Measurements from ENCODE around the gene SNCAIP. TPM values are rescaled to one million over a fixed set of nuclear protein-coding genes. Genes with fewer than 3 reads are reported as not detected.

The SNCAIP gene
- total RNA-seq, 4 donors from 2014 or later = 2.4 to 6.5 (median 4.0) TPM

DNA sequence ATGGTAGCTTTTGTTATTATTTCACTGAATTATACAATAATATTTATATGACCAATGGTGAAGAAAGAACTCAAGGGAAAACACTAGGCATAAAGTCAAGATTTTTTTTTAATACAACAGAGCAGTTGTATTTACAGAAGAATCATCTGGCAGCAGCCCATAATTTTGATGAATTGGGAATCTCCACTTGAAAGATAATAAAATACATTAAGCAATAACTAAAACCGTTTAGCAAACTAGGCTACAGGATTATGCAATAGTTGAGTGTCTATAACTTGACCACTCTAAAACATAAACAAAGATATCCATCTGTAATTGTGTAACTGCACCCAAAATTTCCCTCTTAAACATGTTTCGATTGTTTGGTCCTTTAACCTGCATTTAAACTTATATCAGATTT is 80.8 kb downstream of the SNCAIP start:
- H3K4me3 ChIP-seq = no peak overlapping the region
- no peak for DNase-seq (ENCODE audit: low spot score in 2 of 2)
- peaks cover 4% of the 10 kb centered on the region for H3K4me1 ChIP-seq
- no peaks in the 10 kb centered on the region for H3K9me3 ChIP-seq
- TF ChIP-seq, protein P1, sequence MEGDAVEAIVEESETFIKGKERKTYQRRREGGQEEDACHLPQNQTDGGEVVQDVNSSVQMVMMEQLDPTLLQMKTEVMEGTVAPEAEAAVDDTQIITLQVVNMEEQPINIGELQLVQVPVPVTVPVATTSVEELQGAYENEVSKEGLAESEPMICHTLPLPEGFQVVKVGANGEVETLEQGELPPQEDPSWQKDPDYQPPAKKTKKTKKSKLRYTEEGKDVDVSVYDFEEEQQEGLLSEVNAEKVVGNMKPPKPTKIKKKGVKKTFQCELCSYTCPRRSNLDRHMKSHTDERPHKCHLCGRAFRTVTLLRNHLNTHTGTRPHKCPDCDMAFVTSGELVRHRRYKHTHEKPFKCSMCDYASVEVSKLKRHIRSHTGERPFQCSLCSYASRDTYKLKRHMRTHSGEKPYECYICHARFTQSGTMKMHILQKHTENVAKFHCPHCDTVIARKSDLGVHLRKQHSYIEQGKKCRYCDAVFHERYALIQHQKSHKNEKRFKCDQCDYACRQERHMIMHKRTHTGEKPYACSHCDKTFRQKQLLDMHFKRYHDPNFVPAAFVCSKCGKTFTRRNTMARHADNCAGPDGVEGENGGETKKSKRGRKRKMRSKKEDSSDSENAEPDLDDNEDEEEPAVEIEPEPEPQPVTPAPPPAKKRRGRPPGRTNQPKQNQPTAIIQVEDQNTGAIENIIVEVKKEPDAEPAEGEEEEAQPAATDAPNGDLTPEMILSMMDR (IDR thresholded peaks at IDR 0.05) = no peak
- no peak for TF ChIP-seq EP300 (IDR thresholded peaks at IDR 0.05)
- no peak for TF ChIP-seq POLR2A (IDR thresholded peaks at IDR 0.05)
- no peak for TF ChIP-seq POLR2AphosphoS5 (IDR thresholded peaks at IDR 0.05)
- H3K36me3 ChIP-seq = no peaks in the 10 kb centered on the region
- 53% methylated on average over 2 of the region's 2 CpGs for WGBS
- no peak overlapping the region for H3K27ac ChIP-seq
- H3K27me3 ChIP-seq = no peaks in the 10 kb centered on the region

GRCh38 chr5:122394284-122394930 is 82.4 kb downstream of the SNCAIP start:
- no peak for TF ChIP-seq POLR2A (IDR thresholded peaks at IDR 0.05)
- TF ChIP-seq EP300 (IDR thresholded peaks at IDR 0.05) = no peak
- TF ChIP-seq, protein P1 (IDR thresholded peaks at IDR 0.05) = no peak
- no peak for TF ChIP-seq POLR2AphosphoS5 (IDR thresholded peaks at IDR 0.05)
- no peaks in the 10 kb centered on the region for H3K36me3 ChIP-seq
- no peak overlapping the region for H3K4me3 ChIP-seq
- 86% methylated on average over 6 of the region's 6 CpGs for WGBS
- no peaks in the 10 kb centered on the region for H3K27me3 ChIP-seq
- no peaks in the 10 kb centered on the region for H3K9me3 ChIP-seq
- no peak for DNase-seq (ENCODE audit: low spot score in 2 of 2)
- H3K4me1 ChIP-seq = peaks cover 4% of the 10 kb centered on the region
- no peak overlapping the region for H3K27ac ChIP-seq

DNA sequence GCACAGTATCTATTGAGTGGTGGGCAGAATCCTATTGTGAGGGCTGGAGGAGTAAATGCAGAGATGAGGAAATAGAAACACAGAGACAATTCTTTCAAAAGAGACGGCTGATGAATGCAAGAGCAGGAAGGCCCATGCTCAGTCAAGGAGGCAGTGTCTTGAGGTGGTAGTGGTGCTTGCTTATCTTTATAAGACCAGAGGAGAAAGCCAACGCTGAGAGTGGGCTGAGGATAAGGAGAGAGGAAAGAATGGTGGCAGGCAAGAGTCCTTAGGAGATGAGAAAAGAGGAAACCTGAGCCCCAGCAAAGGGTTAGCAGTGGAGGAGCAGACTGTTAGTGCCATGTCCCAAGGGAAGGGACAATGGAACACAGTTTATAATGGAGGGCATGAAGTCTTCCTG is 86.0 kb downstream of the SNCAIP start:
- no peaks in the 10 kb centered on the region for H3K27me3 ChIP-seq
- H3K4me1 ChIP-seq = peaks cover 7% of the 10 kb centered on the region
- DNase-seq (ENCODE audit: low spot score in 2 of 2) = no peak
- H3K36me3 ChIP-seq = no peaks in the 10 kb centered on the region
- no peak overlapping the region for H3K4me3 ChIP-seq
- no peak overlapping the region for H3K27ac ChIP-seq
- H3K9me3 ChIP-seq = no peaks in the 10 kb centered on the region
- no peak for TF ChIP-seq EP300 (IDR thresholded peaks at IDR 0.05)
- TF ChIP-seq, protein P1 (IDR thresholded peaks at IDR 0.05) = no peak
- no peak for TF ChIP-seq POLR2A (IDR thresholded peaks at IDR 0.05)
- TF ChIP-seq POLR2AphosphoS5 (IDR thresholded peaks at IDR 0.05) = no peak
- 86% methylated on average over 2 of the region's 2 CpGs for WGBS

DNA sequence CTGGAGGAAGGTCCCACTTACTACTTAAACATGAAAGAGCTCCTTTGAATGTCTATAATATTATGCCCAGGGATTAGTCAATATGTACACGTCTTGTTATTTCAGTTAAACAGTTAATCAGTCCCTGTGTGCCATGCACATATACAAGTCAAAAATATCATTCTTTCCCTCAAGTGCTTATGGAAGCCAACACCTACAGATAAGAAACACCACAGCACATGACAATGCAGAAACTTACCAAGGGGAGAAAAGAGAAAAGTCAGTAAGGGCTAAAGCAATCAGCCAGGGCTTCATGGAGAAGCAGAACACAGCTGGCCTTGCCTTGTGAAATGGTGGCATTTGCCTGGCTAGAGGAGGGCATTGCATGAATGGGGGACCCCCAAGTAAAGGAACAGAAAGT is 88.3 kb downstream of the SNCAIP start:
- Histone ChIP-seq H3K4me1 (peaks cover 7% of the 10 kb centered on the region), H3K36me3 (no peaks in the 10 kb centered on the region), H3K9me3 (no peaks in the 10 kb centered on the region), H3K27ac (no peak overlapping the region), H3K27me3 (no peaks in the 10 kb centered on the region), H3K4me3 (no peak overlapping the region)
- TF ChIP-seq POLR2A (IDR thresholded peaks at IDR 0.05) = no peak
- WGBS = 97% methylated on average over 1 of the region's 1 CpG
- DNase-seq (ENCODE audit: low spot score in 2 of 2) = no peak

DNA sequence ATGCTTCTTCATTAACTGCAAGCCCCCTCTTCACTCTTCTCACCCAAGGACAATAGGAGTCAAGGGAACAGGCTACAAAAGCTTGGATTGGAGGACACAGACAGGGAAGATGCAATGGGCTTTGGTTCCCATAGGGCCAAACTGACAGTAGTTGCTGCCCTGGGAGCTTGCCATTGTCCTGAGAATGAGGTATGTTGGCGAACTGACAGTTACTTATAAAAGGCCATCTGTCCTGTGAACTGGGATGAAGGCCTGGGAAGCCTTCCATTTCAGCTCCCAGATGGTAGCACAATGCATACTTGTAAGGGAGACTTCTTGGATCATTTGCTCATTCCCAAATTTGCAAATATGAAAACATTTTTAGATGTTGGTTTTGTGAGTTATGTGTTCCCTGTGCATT is 88.9 kb downstream of the SNCAIP start:
- Histone ChIP-seq H3K4me1 (peaks cover 7% of the 10 kb centered on the region), H3K4me3 (no peak overlapping the region), H3K36me3 (no peaks in the 10 kb centered on the region), H3K27ac (no peak overlapping the region), H3K27me3 (no peaks in the 10 kb centered on the region), H3K9me3 (no peaks in the 10 kb centered on the region)
- WGBS = 83% methylated on average over 1 of the region's 1 CpG
- TF ChIP-seq, protein P1 (IDR thresholded peaks at IDR 0.05) = no peak
- TF ChIP-seq POLR2AphosphoS5 (IDR thresholded peaks at IDR 0.05) (no peak), EP300 (IDR thresholded peaks at IDR 0.05) (no peak), POLR2A (IDR thresholded peaks at IDR 0.05) (no peak)
- no peak for DNase-seq (ENCODE audit: low spot score in 2 of 2)

All from suprapubic skin (tissue), 4 donors.